PC-9 (cell line): Measurements from ENCODE around the gene UBXN10. TPM values are rescaled to one million over a fixed set of nuclear protein-coding genes. Genes with fewer than 3 reads are reported as not detected.
A peak's percentile ranks its signal among the peaks of the same experiment; 100 is the strongest.

Experiments
- Bru-seq: library from RNA; stranded (reverse); fragments of 400-500 nt; gene quantifications from one replicate; lab custom pipeline; 2021; lab: Mats Ljungman, UMichigan
- BruChase-seq, 2 experiments: library from RNA; stranded (reverse); fragments of 400-500 nt; gene quantifications; one replicate each; lab custom pipeline; 2021; lab: Mats Ljungman, UMichigan
- BruUV-seq: library from RNA; stranded (reverse); fragments of 400-500 nt; replicated peaks from 2 replicates; lab custom pipeline; 2021; lab: Mats Ljungman, UMichigan
- CTCF ChIA-PET: fragments of 300-600 bp; sonication (Branson Sonifier 250); formaldehyde crosslinking; loops from one replicate; lab custom pipeline; 2022; ENCODE audit warnings: antibody characterized with exemption; lab: Charles Lee
- POLR2A ChIA-PET: fragments of 300-600 bp; sonication (Branson Sonifier 250); formaldehyde crosslinking; loops from one replicate; lab custom pipeline; 2022; ENCODE audit warnings: antibody characterized with exemption; ENCODE audit not compliant: unreplicated experiment; lab: Charles Lee
- DNase-seq, 2 experiments: peaks; one replicate each; pipeline versions ENCODE4 v3.0.0 to v3.0.0-alpha.2; 2015 to 2022; ENCODE audit warnings: mixed read lengths in 1 of 2
- H2AFZ ChIP-seq: fragments of 200-600 bp; sonication (generic); 2 replicates; pipeline ENCODE4 v1.8.1; 2017; ENCODE audit warnings: antibody characterized with exemption
- H3F3A ChIP-seq: fragments of 200-600 bp; sonication (generic); 2 replicates; pipeline ENCODE4 v1.8.1; 2017; ENCODE audit warnings: antibody characterized with exemption, mild to moderate bottlenecking, low read depth; ENCODE audit not compliant: insufficient read depth
- H3K27ac ChIP-seq: fragments of 200-600 bp; sonication (generic); 2 replicates; pipeline ENCODE4 v1.6.1; 2016; ENCODE audit warnings: mixed run types
- H3K27me3 ChIP-seq: fragments of 200-600 bp; sonication (generic); 2 replicates; pipeline ENCODE4 v1.6.1; 2016; ENCODE audit warnings: low read depth, mixed run types; ENCODE audit not compliant: insufficient read depth
- H3K36me3 ChIP-seq: fragments of 200-600 bp; sonication (generic); 2 replicates; pipeline ENCODE4 v1.6.1; 2016; ENCODE audit warnings: low read depth, mixed run types
- H3K4me1 ChIP-seq: fragments of 200-600 bp; sonication (generic); replicated peaks from 2 replicates; pipeline ENCODE4 v1.6.1; 2016; ENCODE audit warnings: mixed run types; ENCODE audit not compliant: insufficient read depth
- H3K4me2 ChIP-seq: fragments of 200-600 bp; sonication (generic); 2 replicates; pipeline ENCODE4 v1.6.1; 2017; ENCODE audit warnings: mixed run types
- H3K4me3 ChIP-seq: fragments of 200-600 bp; sonication (generic); 2 replicates; pipeline ENCODE4 v1.6.1; 2016; ENCODE audit warnings: mixed run types
- H3K79me2 ChIP-seq: fragments of 200-600 bp; sonication (generic); 2 replicates; pipeline ENCODE4 v1.6.1; 2017; ENCODE audit warnings: low read depth, mixed run types
- H3K9me2 ChIP-seq: fragments of 200-600 bp; sonication (generic); 2 replicates; pipeline ENCODE4 v1.8.1; 2017; ENCODE audit warnings: mild to moderate bottlenecking; ENCODE audit not compliant: insufficient read depth
- H3K9me3 ChIP-seq: fragments of 200-600 bp; sonication (generic); 2 replicates; pipeline ENCODE4 v1.8.1; 2016; ENCODE audit warnings: low read depth; ENCODE audit not compliant: insufficient read depth
- H4K20me1 ChIP-seq: fragments of 200-600 bp; sonication (generic); 2 replicates; pipeline ENCODE4 v1.8.1; 2017; ENCODE audit not compliant: insufficient read depth
- EZH2 ChIP-seq: fragments of 200-600 bp; sonication (generic); IDR thresholded peaks from 2 replicates; pipeline ENCODE4 v1.8.0; 2017; ENCODE audit warnings: antibody characterized with exemption, low read depth
- intact Hi-C: fragments of 100-400 bp; cut with micrococcal nuclease; formaldehyde crosslinking; loops from one replicate; pipeline ENCODE4 v1.10.0; 2022; ENCODE audit not compliant: unreplicated experiment
- long read RNA-seq: library from polyadenylated mRNA; stranded (forward); transcript quantifications from one replicate; pipeline ENCODE4 v2.0.0, GENCODE V29; 2022
- total RNA-seq: library from RNA; stranded (reverse); gene quantifications from 2 replicates; pipeline ENCODE4 v1.2.3, GENCODE V29; 2021
- TF ChIP-seq, protein P1 (sequence below): fragments of 200-600 bp; sonication (generic); conservative IDR thresholded peaks from 2 replicates; pipeline ENCODE4 v1.6.1; 2017; ENCODE audit warnings: mixed run types, antibody characterized with exemption, mild to moderate bottlenecking, moderate library complexity

The UBXN10 gene, protein sequence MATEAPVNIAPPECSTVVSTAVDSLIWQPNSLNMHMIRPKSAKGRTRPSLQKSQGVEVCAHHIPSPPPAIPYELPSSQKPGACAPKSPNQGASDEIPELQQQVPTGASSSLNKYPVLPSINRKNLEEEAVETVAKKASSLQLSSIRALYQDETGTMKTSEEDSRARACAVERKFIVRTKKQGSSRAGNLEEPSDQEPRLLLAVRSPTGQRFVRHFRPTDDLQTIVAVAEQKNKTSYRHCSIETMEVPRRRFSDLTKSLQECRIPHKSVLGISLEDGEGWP
- 9.4 and 11.9 TPM in 2 replicates for total RNA-seq
- Bru-seq, nascent RNA, result percentile 71 among the genes with signal in this experiment
- BruChase-seq, experiment 1, labeled RNA remaining after a 2-hour chase, result percentile 78 among the genes with signal in this experiment
- percentile 67 among the genes with signal in this experiment for BruChase-seq, experiment 2, labeled RNA remaining after a 6-hour chase
- long read RNA-seq, full-length matches to known transcripts, result 19 of 22 reads
- long read RNA-seq, partial matches to known transcripts, result 0 of 22 reads
- long read RNA-seq, other reads (novel, unspliced or antisense), result 3 of 22 reads

DNA sequence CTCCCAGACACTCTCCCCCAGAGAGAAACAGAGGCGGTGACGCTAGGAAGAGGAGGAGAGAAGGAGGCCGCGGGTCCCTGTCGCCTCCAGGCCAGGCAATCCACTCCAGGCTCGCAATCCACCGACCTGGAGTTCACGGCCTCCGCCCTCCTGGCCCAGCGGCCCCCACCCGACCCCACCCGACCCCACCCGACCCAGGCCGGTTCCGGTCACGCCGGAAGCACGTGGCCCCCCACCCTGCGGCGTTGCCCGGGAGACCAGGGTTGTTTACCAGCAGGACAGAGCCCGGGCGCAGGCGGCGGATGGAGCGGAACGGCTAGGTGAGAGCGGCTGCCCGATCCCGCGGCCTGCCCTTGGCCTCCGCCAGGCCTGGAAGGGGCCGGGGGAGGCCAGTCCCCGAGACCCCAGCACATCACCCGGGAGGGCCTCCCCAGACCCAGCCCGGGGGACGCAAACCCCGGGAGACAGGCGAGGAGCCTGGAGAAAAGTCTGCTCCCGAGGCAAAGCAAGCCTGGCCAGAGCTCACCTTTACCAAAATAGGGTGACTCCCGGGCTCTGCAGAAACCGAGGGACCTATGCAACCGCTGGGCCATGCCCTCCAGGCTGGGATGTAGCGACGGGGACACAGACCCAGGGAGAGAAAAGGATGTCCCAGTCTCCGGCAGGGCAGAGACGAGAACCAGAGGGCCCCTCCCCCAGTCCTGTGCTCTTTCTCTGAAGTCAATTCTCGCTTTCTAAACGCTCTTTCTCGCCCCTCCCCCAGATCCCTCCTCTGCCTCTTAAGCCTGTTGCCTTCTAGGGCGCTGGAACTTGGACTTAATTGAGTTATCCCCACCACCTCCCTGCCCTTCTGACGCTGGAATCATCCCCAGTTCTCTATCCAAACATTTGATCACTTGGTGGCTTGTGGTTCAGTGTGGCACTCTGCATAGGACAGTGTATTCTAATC lies at the start of gene UBXN10, which contains the start of gene PLA2G2C:
UBXN10 (plus strand) TSS at position 263 of the 949 bp plus-strand sequence. CDS start 4,466 bp downstream, outside the sequence.
PLA2G2C (minus strand) TSS at position 685 of the 949 bp plus-strand sequence. CDS start 9,155 bp downstream, outside the sequence.
- peaks cover 28% of the 10 kb centered on the region for H3K79me2 ChIP-seq
- peak within 1 kb of the TSS; percentile 74 for H3K4me3 ChIP-seq
- ChIA-PET CTCF (interaction anchor here (0.8 to 1.0 kb wide), 2 partner anchors 9 to 19 kb away, joined by 3 read pairs; no protein-coding TSS in a partner anchor), POLR2A (interaction anchor here (0.5 kb wide), 1 partner anchor 15 kb away, joined by 6 read pairs; no protein-coding TSS in a partner anchor)
- H3K4me2 ChIP-seq, result peak within 1 kb of the TSS; percentile 94
- H3K27ac ChIP-seq, result peak within 1 kb of the TSS; percentile 65
- H3K27me3 ChIP-seq, result no peaks in the 10 kb centered on the region
- H4K20me1 ChIP-seq, result no peaks in the 10 kb centered on the region
- TF ChIP-seq, protein P1, sequence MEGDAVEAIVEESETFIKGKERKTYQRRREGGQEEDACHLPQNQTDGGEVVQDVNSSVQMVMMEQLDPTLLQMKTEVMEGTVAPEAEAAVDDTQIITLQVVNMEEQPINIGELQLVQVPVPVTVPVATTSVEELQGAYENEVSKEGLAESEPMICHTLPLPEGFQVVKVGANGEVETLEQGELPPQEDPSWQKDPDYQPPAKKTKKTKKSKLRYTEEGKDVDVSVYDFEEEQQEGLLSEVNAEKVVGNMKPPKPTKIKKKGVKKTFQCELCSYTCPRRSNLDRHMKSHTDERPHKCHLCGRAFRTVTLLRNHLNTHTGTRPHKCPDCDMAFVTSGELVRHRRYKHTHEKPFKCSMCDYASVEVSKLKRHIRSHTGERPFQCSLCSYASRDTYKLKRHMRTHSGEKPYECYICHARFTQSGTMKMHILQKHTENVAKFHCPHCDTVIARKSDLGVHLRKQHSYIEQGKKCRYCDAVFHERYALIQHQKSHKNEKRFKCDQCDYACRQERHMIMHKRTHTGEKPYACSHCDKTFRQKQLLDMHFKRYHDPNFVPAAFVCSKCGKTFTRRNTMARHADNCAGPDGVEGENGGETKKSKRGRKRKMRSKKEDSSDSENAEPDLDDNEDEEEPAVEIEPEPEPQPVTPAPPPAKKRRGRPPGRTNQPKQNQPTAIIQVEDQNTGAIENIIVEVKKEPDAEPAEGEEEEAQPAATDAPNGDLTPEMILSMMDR, result no peak
- TF ChIP-seq EZH2, result no peak
- H2AFZ ChIP-seq, result peak within 1 kb of the TSS; percentile 77
- intact Hi-C loops, result loop anchor here (2.0 kb wide), 1 partner anchor 33 kb away; no protein-coding TSS in a partner anchor
- no TSS peak for BruUV-seq
- H3K36me3 ChIP-seq, result peaks cover 6% of the 10 kb centered on the region; the same call in 1 of the 2 replicates
- DNase-seq, result peak; percentile 53 to 80
- H3K9me2 ChIP-seq, result no peaks in the 10 kb centered on the region
- H3K9me3 ChIP-seq, result no peaks in the 10 kb centered on the region
- H3K4me1 ChIP-seq, result peaks cover 54% of the 10 kb centered on the region
- H3F3A ChIP-seq, result peaks cover 20% of the 10 kb centered on the region; the same call in 1 of the 2 replicates

DNA sequence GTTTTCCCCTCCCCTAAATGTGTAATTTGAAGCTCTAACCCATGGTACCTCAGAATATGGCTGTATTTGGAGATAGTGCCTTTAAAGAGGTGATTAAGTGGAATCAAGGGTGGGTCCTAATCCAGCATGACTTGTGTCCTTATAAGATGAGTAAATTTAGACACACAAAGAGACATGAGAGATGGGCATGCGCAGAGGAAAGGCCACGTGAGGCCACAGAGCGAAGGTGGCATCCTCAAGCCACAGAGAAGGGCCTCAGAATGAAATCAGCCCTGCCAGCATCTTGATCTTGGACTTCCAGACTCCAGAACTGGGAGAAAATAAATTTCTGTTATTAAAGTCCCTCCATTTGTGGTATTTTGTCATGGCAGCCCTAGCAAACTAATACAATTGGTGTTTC lies 49.6 kb upstream of the UBXN10 start:
- Histone ChIP-seq H3K27me3 (no peaks in the 10 kb centered on the region), H2AFZ (no peak overlapping the region), H4K20me1 (no peaks in the 10 kb centered on the region), H3K4me2 (peak overlapping the region; percentile 53; the same call in 1 of the 2 replicates), H3K27ac (peak overlapping the region; percentile 61), H3K79me2 (no peaks in the 10 kb centered on the region), H3K9me3 (no peaks in the 10 kb centered on the region), H3F3A (peaks cover 7% of the 10 kb centered on the region; the same call in 1 of the 2 replicates), H3K4me3 (no peak overlapping the region), H3K9me2 (no peaks in the 10 kb centered on the region), H3K36me3 (no peaks in the 10 kb centered on the region), H3K4me1 (peaks cover 50% of the 10 kb centered on the region)
- ChIA-PET POLR2A (no interaction called here), CTCF (no interaction called here)
- intact Hi-C loops, result loop anchor here (5.0 kb wide), 1 partner anchor 34 kb away; no protein-coding TSS in a partner anchor
- TF ChIP-seq EZH2, result no peak
- TF ChIP-seq, protein P1, result no peak
- no peak for DNase-seq
- BruUV-seq, result no TSS peak
